ENCODE measurements around the gene CHPT1.
"Not testable (repeated sequence)": the region's sequence is repeated elsewhere in the genome, so short reads cannot be mapped to it uniquely, and the experiment has no call there.

CHPT1 gene

GRCh38 chr12:101697197-101697929, at the start of gene CHPT1:
TSS of gene CHPT1 (plus strand) at chr12:101697640. CDS start at chr12:101697862, 222 bp downstream.
- DNase-seq (peak; percentile 75), ATAC-seq (peak; percentile 71)

- ATAC-seq (no peak), DNase-seq (no peak)
Measured at GRCh38 chr12:101647711-101648110, 49.7 kb upstream of the CHPT1 start.

GRCh38 chr12:101648195-101648594, 49.2 kb upstream of the CHPT1 start:
- peak; percentile 69 for ATAC-seq
- no peak for DNase-seq

- no peak for DNase-seq
- ATAC-seq, result no peak
Measured at GRCh38 chr12:101650346-101651117, 46.9 kb upstream of the CHPT1 start.

- ATAC-seq, result no peak
Measured at GRCh38 chr12:101653030-101653429, 44.4 kb upstream of the CHPT1 start.

GRCh38 chr12:101653503-101653902, 43.9 kb upstream of the CHPT1 start:
- no peak for DNase-seq
- no peak for ATAC-seq

More at GRCh38 chr12:101653030-101653429, 44.4 kb upstream of the CHPT1 start:
- no peak for DNase-seq

- ATAC-seq (no peak), DNase-seq (no peak)
Measured at GRCh38 chr12:101654442-101654841, 43.0 kb upstream of the CHPT1 start.

GRCh38 chr12:101655393-101655792, 42.0 kb upstream of the CHPT1 start:
- ATAC-seq (no peak), DNase-seq (no peak)

GRCh38 chr12:101660662-101661061, 36.8 kb upstream of the CHPT1 start:
- not testable (repeated sequence) for DNase-seq, ATAC-seq

- ATAC-seq (no peak), DNase-seq (no peak)
Measured at GRCh38 chr12:101663298-101663697, 34.1 kb upstream of the CHPT1 start.

GRCh38 chr12:101664992-101665391, 32.4 kb upstream of the CHPT1 start:
- DNase-seq, result no peak
- no peak for ATAC-seq

- ATAC-seq, result no peak
- no peak for DNase-seq
Measured at GRCh38 chr12:101666052-101666728, 31.2 kb upstream of the CHPT1 start.

GRCh38 chr12:101667591-101667990, 29.8 kb upstream of the CHPT1 start:
- DNase-seq (no peak), ATAC-seq (no peak)

GRCh38 chr12:101670007-101670671, 27.3 kb upstream of the CHPT1 start:
- DNase-seq, result peak; percentile 13

GRCh38 chr12:101671157-101671791, 26.2 kb upstream of the CHPT1 start:
- peak; percentile 17 for DNase-seq
- peak; percentile 79 for ATAC-seq

More at GRCh38 chr12:101670007-101670671, 27.3 kb upstream of the CHPT1 start:
- peak; percentile 50 for ATAC-seq

- ATAC-seq (no peak), DNase-seq (no peak)
Measured at GRCh38 chr12:101671833-101672232, 25.6 kb upstream of the CHPT1 start.

- ATAC-seq (no peak), DNase-seq (no peak)
Measured at GRCh38 chr12:101675555-101675954, 21.9 kb upstream of the CHPT1 start.

GRCh38 chr12:101676497-101676896, 20.9 kb upstream of the CHPT1 start:
- ATAC-seq, DNase-seq: not testable (repeated sequence)

- ATAC-seq, result no peak
- no peak for DNase-seq
Measured at GRCh38 chr12:101678081-101678480, 19.4 kb upstream of the CHPT1 start.

GRCh38 chr12:101680240-101680639, 17.2 kb upstream of the CHPT1 start:
- no peak for DNase-seq

GRCh38 chr12:101680647-101681046, 16.8 kb upstream of the CHPT1 start:
- DNase-seq, result no peak
- no peak for ATAC-seq

More at GRCh38 chr12:101680240-101680639, 17.2 kb upstream of the CHPT1 start:
- ATAC-seq, result no peak

GRCh38 chr12:101681627-101682026, 15.8 kb upstream of the CHPT1 start:
- not testable (repeated sequence) for ATAC-seq, DNase-seq
